Keratinocyte (primary cell): ENCODE measurements around the gene TENM4. TPM values are rescaled to one million over a fixed set of nuclear protein-coding genes. Genes with fewer than 3 reads are reported as not detected.

ENCODE experiments used
- DNase-seq: peaks from one replicate; pipeline ENCODE4 v3.0.0-alpha.2; 2011; ENCODE audit warnings: low read depth, missing footprints, low spot score
- FAIRE-seq: peaks from 2 replicates; lab custom pipeline; 2011; peaks lifted over from hg19 to GRCh38; lab: Jason Lieb, UNC
- H2AFZ ChIP-seq: 2 replicates; pipeline ENCODE4 v1.6.0; 2012; ENCODE audit warnings: low read length, control low read depth, inconsistent platforms; ENCODE audit not compliant: control insufficient read depth
- H3K27ac ChIP-seq: 2 replicates; pipeline ENCODE4 v1.5.1; 2011; ENCODE audit warnings: low read length; ENCODE audit not compliant: control insufficient read depth, insufficient read depth
- H3K27me3 ChIP-seq: 3 replicates; pipeline ENCODE4 v1.6.0; 2011; ENCODE audit warnings: low read length; ENCODE audit not compliant: control insufficient read depth, insufficient read depth; ENCODE audit errors: extremely low read depth
- H3K36me3 ChIP-seq, 2 experiments: 2 replicates in 1 of 2; 3 replicates in 1 of 2; pipeline ENCODE4 v1.5.1; 2011; ENCODE audit warnings: low read length in 2 of 2, mild to moderate bottlenecking in 1 of 2; ENCODE audit not compliant: control insufficient read depth in 2 of 2, insufficient read depth in 2 of 2; ENCODE audit errors: extremely low read depth in 1 of 2
- H3K4me1 ChIP-seq: 3 replicates; pipeline ENCODE4 v1.5.1; 2011; ENCODE audit warnings: low read length; ENCODE audit not compliant: control insufficient read depth, insufficient read depth; ENCODE audit errors: extremely low read depth
- H3K4me2 ChIP-seq: 3 replicates; pipeline ENCODE4 v1.6.0; 2011; ENCODE audit warnings: low read depth, low read length; ENCODE audit not compliant: control insufficient read depth, insufficient read depth; ENCODE audit errors: extremely low read depth
- H3K4me3 ChIP-seq, 3 experiments: fragments of 200-600 bp in 1 of 3; sonication (generic) in 1 of 3; 2 replicates in 2 of 3; 3 replicates in 1 of 3; pipeline ENCODE4 v1.5.1; 2011 to 2016; ENCODE audit warnings: low read length in 3 of 3, mild to moderate bottlenecking in 3 of 3, control low read depth in 2 of 3, inconsistent platforms in 1 of 3, low read depth in 1 of 3, mixed read lengths in 1 of 3, mixed run types in 1 of 3, moderate library complexity in 1 of 3; ENCODE audit not compliant: control insufficient read depth in 2 of 3, insufficient read depth in 2 of 3; ENCODE audit errors: extremely low read depth in 1 of 3
- H3K79me2 ChIP-seq: 2 replicates; pipeline ENCODE4 v1.6.0; 2012; ENCODE audit warnings: low read length; ENCODE audit not compliant: control insufficient read depth, insufficient read depth
- H3K9ac ChIP-seq: 3 replicates; pipeline ENCODE4 v1.6.0; 2011; ENCODE audit warnings: low read length; ENCODE audit not compliant: control insufficient read depth, insufficient read depth; ENCODE audit errors: extremely low read depth
- H3K9me1 ChIP-seq: 3 replicates; pipeline ENCODE4 v1.6.0; 2011; ENCODE audit warnings: low read length; ENCODE audit not compliant: control insufficient read depth, insufficient read depth; ENCODE audit errors: extremely low read depth
- H3K9me3 ChIP-seq: 2 replicates; pipeline ENCODE4 v1.5.1; 2012; ENCODE audit warnings: low read depth, low read length; ENCODE audit not compliant: control insufficient read depth
- H4K20me1 ChIP-seq: 3 replicates; pipeline ENCODE4 v1.6.0; 2011; ENCODE audit warnings: low read length; ENCODE audit not compliant: control insufficient read depth, insufficient read depth; ENCODE audit errors: extremely low read depth
- EZH2 ChIP-seq: IDR thresholded peaks from one replicate; pipeline ENCODE4 v1.6.1; 2012; ENCODE audit warnings: inconsistent platforms, mild to moderate bottlenecking, low read length, moderate library complexity
- dilution Hi-C: fragments of 300-500 bp; cut with MboI; formaldehyde crosslinking; loops from one replicate; pipeline ENCODE4 v1.7.0; 2020; ENCODE audit warnings: low sequenced_read_pairs; ENCODE audit not compliant: extremely low pct_ligation_motif_present
- polyA plus RNA-seq, 5 experiments: library from polyadenylated mRNA; depleted of rRNA in 3 of 5; stranded (reverse) in 3 of 5; stranded (forward) in 1 of 5; unstranded in 1 of 5; fragments of >200 nt; gene quantifications; 1 replicate in 1 of 5; 2 replicates in 3 of 5; 3 replicates in 1 of 5; pipeline versions ENCODE4 v1.2.1 to v1.2.3, GENCODE V29; 2011 to 2012; ENCODE audit warnings: missing spikeins in 2 of 5, low read depth in 1 of 5, low replicate concordance in 1 of 5
- TF ChIP-seq, protein P1 (sequence below), 3 experiments: IDR thresholded peaks in 1 of 3; conservative IDR thresholded peaks in 1 of 3; optimal IDR thresholded peaks in 1 of 3; 2 replicates in 2 of 3; 3 replicates in 1 of 3; pipeline versions ENCODE3 to v1.5.1; 2011; ENCODE audit warnings: low read length in 3 of 3, mild to moderate bottlenecking in 3 of 3, moderate library complexity in 2 of 3, control low read depth in 1 of 3, inconsistent platforms in 1 of 3; ENCODE audit not compliant: insufficient read depth in 2 of 3; ENCODE audit errors: extremely low read depth in 1 of 3

Gene TENM4
- polyA plus RNA-seq, 1 donor (not counting 4 experiments of a cell fraction or from before 2014, with no cell fraction given): 3.5 TPM

DNA sequence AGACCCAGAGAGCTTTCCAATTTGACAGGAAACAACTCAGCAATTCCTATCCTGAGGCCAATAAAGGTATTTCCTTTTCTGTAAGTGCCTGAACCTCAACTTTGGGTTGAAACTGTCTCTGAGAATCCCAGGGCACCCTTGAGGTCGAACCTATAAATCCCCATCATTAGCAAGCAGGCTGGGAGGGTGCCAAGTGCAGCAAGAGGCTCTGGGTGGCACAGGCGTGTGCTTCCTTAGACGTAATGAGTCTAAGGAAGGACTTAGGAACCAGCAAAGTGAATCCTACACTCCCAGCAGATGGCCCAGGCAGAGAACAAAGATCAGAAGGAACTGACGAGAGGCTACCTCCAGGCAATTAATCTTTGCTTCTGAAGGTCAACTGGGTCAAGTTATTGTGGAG is 631.9 kb downstream of the TENM4 start:
- H3K9me1 ChIP-seq: no peaks in the 10 kb centered on the region
- no peak overlapping the region for H3K4me3 ChIP-seq
- FAIRE-seq: no peak
- H2AFZ ChIP-seq: no peak overlapping the region
- no peaks in the 10 kb centered on the region for H3K9me3 ChIP-seq
- H3K79me2 ChIP-seq: no peaks in the 10 kb centered on the region
- no peak overlapping the region for H3K9ac ChIP-seq
- H4K20me1 ChIP-seq: no peaks in the 10 kb centered on the region
- H3K4me1 ChIP-seq: no peaks in the 10 kb centered on the region
- peaks cover 0 to 2% of the 10 kb centered on the region in 2 experiments for H3K36me3 ChIP-seq
- no peaks in the 10 kb centered on the region for H3K27me3 ChIP-seq
- no peak overlapping the region for H3K27ac ChIP-seq
- H3K4me2 ChIP-seq: no peak overlapping the region
- dilution Hi-C loops: no loop called here
- DNase-seq: no peak
- no peak for TF ChIP-seq EZH2
- TF ChIP-seq, protein P1, sequence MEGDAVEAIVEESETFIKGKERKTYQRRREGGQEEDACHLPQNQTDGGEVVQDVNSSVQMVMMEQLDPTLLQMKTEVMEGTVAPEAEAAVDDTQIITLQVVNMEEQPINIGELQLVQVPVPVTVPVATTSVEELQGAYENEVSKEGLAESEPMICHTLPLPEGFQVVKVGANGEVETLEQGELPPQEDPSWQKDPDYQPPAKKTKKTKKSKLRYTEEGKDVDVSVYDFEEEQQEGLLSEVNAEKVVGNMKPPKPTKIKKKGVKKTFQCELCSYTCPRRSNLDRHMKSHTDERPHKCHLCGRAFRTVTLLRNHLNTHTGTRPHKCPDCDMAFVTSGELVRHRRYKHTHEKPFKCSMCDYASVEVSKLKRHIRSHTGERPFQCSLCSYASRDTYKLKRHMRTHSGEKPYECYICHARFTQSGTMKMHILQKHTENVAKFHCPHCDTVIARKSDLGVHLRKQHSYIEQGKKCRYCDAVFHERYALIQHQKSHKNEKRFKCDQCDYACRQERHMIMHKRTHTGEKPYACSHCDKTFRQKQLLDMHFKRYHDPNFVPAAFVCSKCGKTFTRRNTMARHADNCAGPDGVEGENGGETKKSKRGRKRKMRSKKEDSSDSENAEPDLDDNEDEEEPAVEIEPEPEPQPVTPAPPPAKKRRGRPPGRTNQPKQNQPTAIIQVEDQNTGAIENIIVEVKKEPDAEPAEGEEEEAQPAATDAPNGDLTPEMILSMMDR (optimal IDR thresholded peaks at IDR 0.05 in 1 of 3, IDR thresholded peaks at IDR 0.05 in 1 of 3, conservative IDR thresholded peaks at IDR 0.05 in 1 of 3; ENCODE audit: extremely low read depth in 1 of 3, insufficient read depth in 2 of 3, low read length in 3 of 3): no peak

DNA sequence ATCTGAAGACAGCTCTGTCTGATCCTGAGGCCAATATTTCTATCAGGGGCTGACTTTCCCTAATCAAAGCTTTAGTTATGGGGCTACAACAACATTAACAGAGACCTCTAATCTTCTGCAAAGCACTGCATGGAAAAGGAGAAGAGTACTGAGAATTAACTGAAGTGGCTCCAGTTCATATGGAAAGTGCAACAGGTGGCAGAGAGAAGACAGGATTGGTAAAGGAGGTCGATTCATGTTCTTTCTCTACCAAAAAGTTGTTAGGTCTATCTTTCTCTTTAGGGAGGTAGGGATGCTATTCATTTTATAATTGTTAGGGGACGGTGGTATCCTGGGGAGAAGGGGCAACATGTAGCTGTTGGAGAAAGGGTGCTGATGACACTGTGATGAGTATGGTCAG is 633.5 kb downstream of the TENM4 start:
- dilution Hi-C loops: no loop called here
- Histone ChIP-seq H2AFZ (no peak overlapping the region), H3K4me1 (peaks cover 4% of the 10 kb centered on the region), H3K27ac (no peak overlapping the region), H3K9me1 (peaks cover 2% of the 10 kb centered on the region), H3K4me3 (no peak overlapping the region), H4K20me1 (no peaks in the 10 kb centered on the region), H3K9me3 (no peaks in the 10 kb centered on the region), H3K9ac (no peak overlapping the region), H3K4me2 (no peak overlapping the region), H3K36me3 (peaks cover 0 to 2% of the 10 kb centered on the region in 2 experiments), H3K79me2 (no peaks in the 10 kb centered on the region), H3K27me3 (no peaks in the 10 kb centered on the region)
- FAIRE-seq (no peak), DNase-seq (no peak)
- TF ChIP-seq, protein P1 (optimal IDR thresholded peaks at IDR 0.05 in 1 of 3, IDR thresholded peaks at IDR 0.05 in 1 of 3, conservative IDR thresholded peaks at IDR 0.05 in 1 of 3; ENCODE audit: extremely low read depth in 1 of 3, insufficient read depth in 2 of 3, low read length in 3 of 3): no peak
- TF ChIP-seq EZH2: no peak
